Endothelial cell of umbilical vein (primary cell): Measurements from ENCODE around the gene TSPAN9. TPM values are rescaled to one million over a fixed set of nuclear protein-coding genes. Genes with fewer than 3 reads are reported as not detected.

Source experiments
- BruUV-seq: library from RNA; stranded (reverse); fragments of 400-500 nt; replicated peaks from 2 replicates; lab custom pipeline; 2021; lab: Mats Ljungman, UMichigan
- CTCF ChIA-PET: fragments of 300-600, 350-600 bp; sonication (Branson Sonifier 250); formaldehyde crosslinking; loops from one replicate; lab custom pipeline; 2021; ENCODE audit warnings: antibody characterized with exemption, inconsistent platforms; lab: Charles Lee
- POLR2A ChIA-PET: fragments of 300-600, 350-600 bp; sonication (Branson Sonifier 250); formaldehyde crosslinking; loops from one replicate; lab custom pipeline; 2021; ENCODE audit warnings: antibody characterized with exemption, inconsistent platforms; lab: Charles Lee
- DNase-seq: peaks from one replicate; pipeline ENCODE4 v3.0.0-alpha.2; 2011; ENCODE audit warnings: low read depth, low spot score
- FAIRE-seq: peaks from 2 replicates; lab custom pipeline; 2011; peaks lifted over from hg19 to GRCh38; lab: Jason Lieb, UNC
- H2AFZ ChIP-seq: 2 replicates; pipeline ENCODE4 v1.6.0; 2012; ENCODE audit warnings: low read depth, low read length, control low read depth, inconsistent platforms
- H3K27ac ChIP-seq: 2 replicates; pipeline ENCODE4 v1.5.1; 2011; ENCODE audit warnings: low read depth, mild to moderate bottlenecking, control low read depth, low read length, moderate library complexity; ENCODE audit not compliant: insufficient read depth
- H3K27me3 ChIP-seq, 2 experiments: 2 replicates each; pipeline versions ENCODE4 v1.6.0 to v1.6.1; 2011; ENCODE audit warnings: low read length in 2 of 2, mixed read lengths in 1 of 2; ENCODE audit not compliant: control insufficient read depth in 2 of 2, insufficient read depth in 2 of 2
- H3K36me3 ChIP-seq, 2 experiments: 2 replicates in 1 of 2; 3 replicates in 1 of 2; pipeline ENCODE4 v1.5.1; 2011; ENCODE audit warnings: low read length in 2 of 2, mild to moderate bottlenecking in 1 of 2, moderate library complexity in 1 of 2; ENCODE audit not compliant: control insufficient read depth in 2 of 2, insufficient read depth in 2 of 2; ENCODE audit errors: extremely low read depth in 1 of 2
- H3K4me1 ChIP-seq: 3 replicates; pipeline ENCODE4 v1.5.1; 2011; ENCODE audit warnings: mild to moderate bottlenecking, low read length; ENCODE audit not compliant: control insufficient read depth, insufficient read depth; ENCODE audit errors: extremely low read depth
- H3K4me2 ChIP-seq: 2 replicates; pipeline ENCODE4 v1.6.1; 2011; ENCODE audit warnings: low read length, control low read depth, mixed read lengths; ENCODE audit not compliant: insufficient read depth
- H3K4me3 ChIP-seq, 3 experiments: fragments of 200-600 bp in 1 of 3; sonication (generic), shearing (Covaris generic) in 1 of 3; replicated peaks in 1 of 3; 2 replicates each; pipeline ENCODE4 v1.5.1; 2011 to 2016; ENCODE audit warnings: control low read depth in 3 of 3, low read length in 3 of 3, mild to moderate bottlenecking in 2 of 3, inconsistent platforms in 1 of 3, low read depth in 1 of 3, moderate library complexity in 1 of 3; ENCODE audit not compliant: insufficient read depth in 1 of 3
- H3K79me2 ChIP-seq: 2 replicates; pipeline ENCODE4 v1.6.0; 2012; ENCODE audit warnings: low read length, inconsistent platforms; ENCODE audit not compliant: control insufficient read depth, insufficient read depth
- H3K9ac ChIP-seq: replicated peaks from 2 replicates; pipeline ENCODE3; 2011; ENCODE audit warnings: low read length, control low read depth; ENCODE audit not compliant: insufficient read depth; ENCODE audit errors: extremely low read depth
- H3K9me1 ChIP-seq: replicated peaks from 3 replicates; pipeline ENCODE4 v1.6.0; 2011; ENCODE audit warnings: mild to moderate bottlenecking, low read length; ENCODE audit not compliant: control insufficient read depth, insufficient read depth; ENCODE audit errors: extremely low read depth
- H3K9me3 ChIP-seq: replicated peaks from 2 replicates; pipeline ENCODE4 v1.5.1; 2012; ENCODE audit warnings: low read length, inconsistent platforms; ENCODE audit not compliant: control insufficient read depth, insufficient read depth
- H4K20me1 ChIP-seq: replicated peaks from 2 replicates; pipeline ENCODE3; 2011; ENCODE audit warnings: mild to moderate bottlenecking, low read length; ENCODE audit not compliant: control insufficient read depth, insufficient read depth; ENCODE audit errors: extremely low read depth
- CTCF ChIP-seq, 2 donors: IDR thresholded peaks; 1 replicate in 1 of 2; 2 replicates in 1 of 2; pipeline ENCODE4 v1.5.1; 2011; ENCODE audit warnings: low read length in 2 of 2, mild to moderate bottlenecking in 2 of 2, moderate library complexity in 2 of 2, control low read depth in 1 of 2, inconsistent platforms in 1 of 2, low read depth in 1 of 2; ENCODE audit not compliant: insufficient read depth in 1 of 2; ENCODE audit errors: extremely low read depth in 1 of 2
- EZH2 ChIP-seq: IDR thresholded peaks from 2 replicates; pipeline ENCODE4 v1.6.1; 2012; ENCODE audit warnings: borderline replicate concordance, low read depth, mild to moderate bottlenecking, moderate library complexity, low read length, inconsistent platforms; ENCODE audit not compliant: severe bottlenecking
- FOS ChIP-seq: IDR thresholded peaks from 2 replicates; pipeline ENCODE4 v1.6.1; 2011; ENCODE audit warnings: mild to moderate bottlenecking, low read length, moderate library complexity, borderline replicate concordance; ENCODE audit not compliant: insufficient read depth
- GATA2 ChIP-seq: IDR thresholded peaks from 2 replicates; pipeline ENCODE4 v1.7.0; 2011; ENCODE audit warnings: low read depth, mild to moderate bottlenecking, moderate library complexity, mixed read lengths, low read length; ENCODE audit not compliant: insufficient read length, insufficient read depth
- JUN ChIP-seq: IDR thresholded peaks from 2 replicates; pipeline ENCODE4 v1.6.1; 2011; ENCODE audit warnings: borderline replicate concordance, low read depth; ENCODE audit not compliant: insufficient read length, insufficient read depth
- MAX ChIP-seq: IDR thresholded peaks from 2 replicates; pipeline ENCODE4 v1.6.1; 2011; ENCODE audit not compliant: insufficient read depth, insufficient read length
- MYC ChIP-seq: IDR thresholded peaks from one replicate; pipeline ENCODE4 v1.6.1; 2011; ENCODE audit warnings: mild to moderate bottlenecking, low read depth, low read length
- POLR2A ChIP-seq: IDR thresholded peaks from 2 replicates; pipeline ENCODE4 v1.6.1; 2012; ENCODE audit warnings: low read depth, mild to moderate bottlenecking, control low read depth, low read length
- POLR2AphosphoS5 ChIP-seq: IDR thresholded peaks from 2 replicates; pipeline ENCODE4 v1.6.1; 2012; ENCODE audit warnings: low read depth, mild to moderate bottlenecking, control low read depth, low read length, moderate library complexity; ENCODE audit not compliant: insufficient read depth
- dilution Hi-C: fragments of 300-500 bp; cut with MboI; formaldehyde crosslinking; loops from one replicate; pipeline ENCODE4 v1.15.0; 2019; ENCODE audit warnings: low sequenced_read_pairs; ENCODE audit not compliant: extremely low pct_ligation_motif_present
- intact Hi-C: fragments of 100-400 bp; cut with micrococcal nuclease; formaldehyde crosslinking; loops from one replicate; pipeline ENCODE4 v1.10.0; 2022
- polyA plus RNA-seq, 4 experiments: library from polyadenylated mRNA; depleted of rRNA in 3 of 4; stranded (reverse) in 3 of 4; unstranded in 1 of 4; fragments of >200 nt; gene quantifications; 2 replicates each; pipeline versions ENCODE4 v1.2.1 to v1.2.3, GENCODE V29; 2011 to 2012; ENCODE audit warnings: missing spikeins in 1 of 4
- total RNA-seq: library from RNA; stranded (reverse); gene quantifications from 2 replicates; pipeline ENCODE4 v1.2.3, GENCODE V29; 2021

Gene TSPAN9
- total and polyA plus RNA-seq, 2 donors (not counting 3 experiments of a cell fraction or from before 2014, with no cell fraction given), result 43.3 to 66.8 TPM

GRCh38 chr12:3040026-3040656, 37.0 kb upstream of the TSPAN9 start:
- no peaks in the 10 kb centered on the region for H3K4me1 ChIP-seq
- H3K36me3 ChIP-seq, result peaks cover 0 to 12% of the 10 kb centered on the region in 2 experiments
- H3K9me3 ChIP-seq, result no peaks in the 10 kb centered on the region
- H3K9me1 ChIP-seq, result no peaks in the 10 kb centered on the region
- dilution Hi-C loops, result no loop called here
- intact Hi-C loops, result no loop called here
- TF ChIP-seq GATA2, result no peak
- TF ChIP-seq MAX, result no peak
- TF ChIP-seq FOS, result no peak
- H3K9ac ChIP-seq, result no peak overlapping the region
- no peak overlapping the region for H3K4me3 ChIP-seq
- no peak overlapping the region for H2AFZ ChIP-seq
- ChIA-PET POLR2A (interaction anchor here (0.6 kb wide), 1 partner anchor 166 kb away, joined by 4 read pairs; no protein-coding TSS in a partner anchor), CTCF (no interaction called here)
- FAIRE-seq (no peak), DNase-seq (no peak)
- H4K20me1 ChIP-seq, result no peaks in the 10 kb centered on the region
- BruUV-seq, result no TSS peak
- H3K27ac ChIP-seq, result no peak overlapping the region
- no peak overlapping the region for H3K4me2 ChIP-seq
- no peaks in the 10 kb centered on the region for H3K79me2 ChIP-seq
- H3K27me3 ChIP-seq, result no peaks in the 10 kb centered on the region

GRCh38 chr12:3040663-3041544, 36.3 kb upstream of the TSPAN9 start:
- H3K27ac ChIP-seq, result no peak overlapping the region
- DNase-seq, result no peak
- H3K79me2 ChIP-seq, result no peaks in the 10 kb centered on the region
- no peaks in the 10 kb centered on the region for H4K20me1 ChIP-seq
- no peaks in the 10 kb centered on the region for H3K4me1 ChIP-seq
- ChIA-PET POLR2A (interaction anchor here (0.6 kb wide), 1 partner anchor 166 kb away, joined by 4 read pairs; no protein-coding TSS in a partner anchor), CTCF (interaction anchor here (0.6 to 2.9 kb wide), 59 partner anchors 8 to 358 kb away, joined by 3 to 78 read pairs (median 4); partner anchors contain the start of genes FOXM1, NRIP2, RHNO1 and TEX52)
- peaks cover 0 to 12% of the 10 kb centered on the region in 2 experiments for H3K36me3 ChIP-seq
- no peak overlapping the region for H3K4me2 ChIP-seq
- TF ChIP-seq MAX, result no peak
- TF ChIP-seq JUN, result no peak
- TF ChIP-seq POLR2A, result no peak
- TF ChIP-seq FOS, result no peak
- no peak for TF ChIP-seq MYC
- TF ChIP-seq CTCF (IDR thresholded peaks at IDR 0.05; ENCODE audit: extremely low read depth in 1 of 2, insufficient read depth in 1 of 2, low read depth in 1 of 2, low read length in 2 of 2), result no peak
- no peak for TF ChIP-seq POLR2AphosphoS5
- no peak for TF ChIP-seq EZH2
- no peak for TF ChIP-seq GATA2
- no peaks in the 10 kb centered on the region for H3K9me3 ChIP-seq
- dilution Hi-C loops (no loop called here), intact Hi-C loops (loop anchor here (1.0 kb wide), 3 partner anchors 156 to 243 kb away; no protein-coding TSS in a partner anchor)
- no peak overlapping the region for H3K4me3 ChIP-seq
- no peak overlapping the region for H3K9ac ChIP-seq
- no TSS peak for BruUV-seq
- no peak for FAIRE-seq
- no peak overlapping the region for H2AFZ ChIP-seq
- H3K27me3 ChIP-seq, result no peaks in the 10 kb centered on the region
- H3K9me1 ChIP-seq, result no peaks in the 10 kb centered on the region
